Liver (tissue), 9 donors: ENCODE results near the gene TMA16. TPM values are rescaled to one million over a fixed set of nuclear protein-coding genes. Genes with fewer than 3 reads are reported as not detected.
"Not testable (repeated sequence)": the region's sequence is repeated elsewhere in the genome, so short reads cannot be mapped to it uniquely, and the experiment has no call there.

ENCODE experiments used
- DNase-seq: peaks from one replicate; pipeline ENCODE4 v3.0.0-alpha.2; 2017; ENCODE audit warnings: low spot score
- H3K27ac ChIP-seq, 2 donors: one replicate each; pipeline ENCODE4 v1.7.0; 2013; ENCODE audit warnings: inconsistent platforms in 2 of 2, low read length in 2 of 2, control low read depth in 1 of 2, low read depth in 1 of 2, mild to moderate bottlenecking in 1 of 2
- H3K27me3 ChIP-seq, 4 donors: one replicate each; pipeline versions ENCODE4 v1.6.1 to v1.7.0; 2013; ENCODE audit warnings: low read length in 3 of 4, inconsistent platforms in 1 of 4, mild to moderate bottlenecking in 1 of 4, moderate library complexity in 1 of 4; ENCODE audit not compliant: control insufficient read depth in 4 of 4, insufficient read depth in 4 of 4
- H3K36me3 ChIP-seq, 4 donors: one replicate each; pipeline versions ENCODE4 v1.6.1 to v1.7.0; 2013; ENCODE audit warnings: low read length in 3 of 4, mild to moderate bottlenecking in 3 of 4, low read depth in 1 of 4, moderate library complexity in 1 of 4; ENCODE audit not compliant: control insufficient read depth in 4 of 4, insufficient read depth in 3 of 4
- H3K4me1 ChIP-seq, 4 donors: one replicate each; pipeline versions ENCODE4 v1.6.1 to v1.7.0; 2013; ENCODE audit warnings: low read length in 3 of 4, mild to moderate bottlenecking in 3 of 4, moderate library complexity in 1 of 4; ENCODE audit not compliant: control insufficient read depth in 4 of 4, insufficient read depth in 4 of 4
- H3K4me3 ChIP-seq, 3 donors: one replicate each; pipeline versions ENCODE4 v1.6.1 to v1.7.0; 2013; ENCODE audit warnings: low read length in 3 of 3, control low read depth in 1 of 3, low read depth in 1 of 3, mild to moderate bottlenecking in 1 of 3
- H3K9ac ChIP-seq, 2 donors: one replicate each; pipeline ENCODE4 v1.7.0; 2013; ENCODE audit warnings: low read length in 2 of 2, mild to moderate bottlenecking in 2 of 2, moderate library complexity in 2 of 2, control low read depth in 1 of 2, low read depth in 1 of 2
- H3K9me3 ChIP-seq, 4 donors: one replicate each; pipeline versions ENCODE4 v1.6.1 to v1.7.0; 2013; ENCODE audit warnings: low read length in 3 of 4; ENCODE audit not compliant: control insufficient read depth in 4 of 4
- EGR1 ChIP-seq, 2 donors: IDR thresholded peaks; 2 replicates each; pipeline ENCODE4 v1.6.1; 2016 to 2018; ENCODE audit warnings: antibody characterized with exemption in 2 of 2, low read depth in 2 of 2
- FOXA1 ChIP-seq: IDR thresholded peaks from 2 replicates; pipeline ENCODE4 v1.6.1; 2016; ENCODE audit warnings: antibody characterized with exemption
- GABPA ChIP-seq, 2 donors: IDR thresholded peaks in 1 of 2; conservative IDR thresholded peaks in 1 of 2; 2 replicates each; pipeline ENCODE4 v1.6.1; 2016; ENCODE audit warnings: antibody characterized with exemption in 2 of 2, mild to moderate bottlenecking in 1 of 2, moderate library complexity in 1 of 2
- HNF4A ChIP-seq, 2 donors: conservative IDR thresholded peaks; 2 replicates each; pipeline ENCODE4 v1.6.1; 2016; ENCODE audit warnings: antibody characterized with exemption in 2 of 2, mild to moderate bottlenecking in 2 of 2
- MAX ChIP-seq: IDR thresholded peaks from 2 replicates; pipeline ENCODE4 v1.6.1; 2016; ENCODE audit warnings: antibody characterized with exemption
- RAD21 ChIP-seq, 2 donors: IDR thresholded peaks; 2 replicates each; pipeline ENCODE4 v1.6.1; 2016; ENCODE audit warnings: antibody characterized with exemption in 2 of 2, mild to moderate bottlenecking in 2 of 2
- REST ChIP-seq: IDR thresholded peaks from 2 replicates; pipeline ENCODE4 v1.6.1; 2016; ENCODE audit warnings: antibody characterized with exemption, mild to moderate bottlenecking
- SP1 ChIP-seq: IDR thresholded peaks from 2 replicates; pipeline ENCODE4 v1.6.1; 2018; ENCODE audit warnings: antibody characterized with exemption, mild to moderate bottlenecking
- YY1 ChIP-seq: IDR thresholded peaks from 2 replicates; pipeline ENCODE4 v1.6.1; 2016; ENCODE audit warnings: antibody characterized with exemption, mild to moderate bottlenecking
- WGBS: extraction: QIAGEN DNeasy Blood & Tissue Kit; methylation state at CpG from one replicate; pipeline ENCODE4 v1.1.7; 2013; 5-methylcytosine and 5-hydroxymethylcytosine counted together
- polyA plus RNA-seq, 2 donors: library from polyadenylated mRNA; stranded (reverse) in 1 of 2; unstranded in 1 of 2; fragments of 200-250 nt in 1 of 2; fragments of >200 nt in 1 of 2; fragmentation: Nextera tagmentation in 1 of 2; extraction: Ambion mirVana in 1 of 2; gene quantifications; one replicate each; pipeline versions ENCODE4 v1.2.1 to v1.2.3, GENCODE V29; 2013 to 2015
- total RNA-seq, 2 donors: library from RNA; depleted of rRNA; stranded (reverse); fragments of >200 nt; gene quantifications; one replicate each; pipeline ENCODE4 v1.2.3, GENCODE V29; 2014
- TF ChIP-seq, protein P1 (sequence below): fragments of 150-350 bp; IDR thresholded peaks from 2 replicates; pipeline ENCODE4 v1.5.1; 2017; ENCODE audit warnings: improper control_type of control experiment, low read depth, low read length; ENCODE audit not compliant: missing input control
- donor health status: healthy.
- donor health status: healthy.
- donor health status: healthy.
- donor health status: healthy.
- donor health status: healthy.

TMA16 gene
- total and polyA plus RNA-seq, 4 donors: 7.5 to 11.1 (median 9.6) TPM

GRCh38 chr4:163536091-163536490 is 41.6 kb downstream of the TMA16 start:
- no peaks in the 10 kb centered on the region for H3K27me3 ChIP-seq
- WGBS: 91% methylated on average over 2 of the region's 2 CpGs
- no peaks in the 10 kb centered on the region for H3K4me1 ChIP-seq
- DNase-seq: no peak
- no peak overlapping the region for H3K4me3 ChIP-seq
- TF ChIP-seq HNF4A (conservative IDR thresholded peaks at IDR 0.05) (no peak), RAD21 (IDR thresholded peaks at IDR 0.05) (no peak)
- TF ChIP-seq, protein P1, sequence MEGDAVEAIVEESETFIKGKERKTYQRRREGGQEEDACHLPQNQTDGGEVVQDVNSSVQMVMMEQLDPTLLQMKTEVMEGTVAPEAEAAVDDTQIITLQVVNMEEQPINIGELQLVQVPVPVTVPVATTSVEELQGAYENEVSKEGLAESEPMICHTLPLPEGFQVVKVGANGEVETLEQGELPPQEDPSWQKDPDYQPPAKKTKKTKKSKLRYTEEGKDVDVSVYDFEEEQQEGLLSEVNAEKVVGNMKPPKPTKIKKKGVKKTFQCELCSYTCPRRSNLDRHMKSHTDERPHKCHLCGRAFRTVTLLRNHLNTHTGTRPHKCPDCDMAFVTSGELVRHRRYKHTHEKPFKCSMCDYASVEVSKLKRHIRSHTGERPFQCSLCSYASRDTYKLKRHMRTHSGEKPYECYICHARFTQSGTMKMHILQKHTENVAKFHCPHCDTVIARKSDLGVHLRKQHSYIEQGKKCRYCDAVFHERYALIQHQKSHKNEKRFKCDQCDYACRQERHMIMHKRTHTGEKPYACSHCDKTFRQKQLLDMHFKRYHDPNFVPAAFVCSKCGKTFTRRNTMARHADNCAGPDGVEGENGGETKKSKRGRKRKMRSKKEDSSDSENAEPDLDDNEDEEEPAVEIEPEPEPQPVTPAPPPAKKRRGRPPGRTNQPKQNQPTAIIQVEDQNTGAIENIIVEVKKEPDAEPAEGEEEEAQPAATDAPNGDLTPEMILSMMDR: no peak
- H3K36me3 ChIP-seq: peaks cover 0 to 1% (median 0%) of the 10 kb centered on the region in 4 donors
- no peak overlapping the region for H3K27ac ChIP-seq
- H3K9me3 ChIP-seq: no peaks in the 10 kb centered on the region
- H3K9ac ChIP-seq: no peak overlapping the region

GRCh38 chr4:163537114-163537513 is 42.6 kb downstream of the TMA16 start:
- H3K4me3 ChIP-seq: no peak overlapping the region
- no peak for DNase-seq
- 96% methylated on average over 3 of the region's 3 CpGs for WGBS
- no peaks in the 10 kb centered on the region for H3K9me3 ChIP-seq
- TF ChIP-seq GABPA (IDR thresholded peaks at IDR 0.05 in 1 of 2, conservative IDR thresholded peaks at IDR 0.05 in 1 of 2): no peak
- TF ChIP-seq SP1: no peak
- no peak for TF ChIP-seq FOXA1
- TF ChIP-seq MAX: no peak
- no peak for TF ChIP-seq REST
- no peak for TF ChIP-seq EGR1 (IDR thresholded peaks at IDR 0.05; ENCODE audit: low read depth in 2 of 2)
- no peak for TF ChIP-seq YY1
- no peak overlapping the region for H3K27ac ChIP-seq
- H3K4me1 ChIP-seq: no peaks in the 10 kb centered on the region
- H3K9ac ChIP-seq: no peak overlapping the region
- peaks cover 0 to 1% (median 0%) of the 10 kb centered on the region in 4 donors for H3K36me3 ChIP-seq
- H3K27me3 ChIP-seq: no peaks in the 10 kb centered on the region

- not testable (repeated sequence) for H3K36me3 ChIP-seq, H3K27ac ChIP-seq, DNase-seq, H3K27me3 ChIP-seq, H3K4me1 ChIP-seq, H3K4me3 ChIP-seq, H3K9me3 ChIP-seq, H3K9ac ChIP-seq
- 85% methylated on average over 4 of the region's 4 CpGs for WGBS
These were observed 44.3 kb downstream of the TMA16 start for GRCh38 chr4:163538820-163539219.
